GM18951 (cell line): ENCODE data around the gene MBD3.
"Not testable (repeated sequence)": the region's sequence is repeated elsewhere in the genome, so short reads cannot be mapped to it uniquely, and the experiment has no call there.

Experiments
- POLR2A ChIP-seq: IDR thresholded peaks from 4 replicates; pipeline ENCODE4 v1.6.1; 2011; ENCODE audit warnings: mild to moderate bottlenecking; ENCODE audit not compliant: insufficient read length, insufficient read depth; ENCODE audit errors: extremely low read depth
- in situ Hi-C: fragments of 300-500 bp; cut with MboI; formaldehyde crosslinking; loops from one replicate; pipeline ENCODE4 v1.12.0; 2022; ENCODE audit warnings: low sequenced_read_pairs, mixed read lengths, inconsistent platforms; ENCODE audit not compliant: unreplicated experiment

The MBD3 gene, protein sequence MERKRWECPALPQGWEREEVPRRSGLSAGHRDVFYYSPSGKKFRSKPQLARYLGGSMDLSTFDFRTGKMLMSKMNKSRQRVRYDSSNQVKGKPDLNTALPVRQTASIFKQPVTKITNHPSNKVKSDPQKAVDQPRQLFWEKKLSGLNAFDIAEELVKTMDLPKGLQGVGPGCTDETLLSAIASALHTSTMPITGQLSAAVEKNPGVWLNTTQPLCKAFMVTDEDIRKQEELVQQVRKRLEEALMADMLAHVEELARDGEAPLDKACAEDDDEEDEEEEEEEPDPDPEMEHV

GRCh38 chr19:1592755-1593500 is at the start of gene MBD3:
Gene MBD3, minus strand, starts transcription at chr19:1592865. Its CDS starts 234 bp downstream, at chr19:1592631.
- in situ Hi-C loops = no loop called here

GRCh38 chr19:1640893-1641448 is 48.3 kb upstream of the MBD3 start:
- in situ Hi-C loops = not testable (repeated sequence)

More at GRCh38 chr19:1592755-1593500, at the start of gene MBD3:
- peak; percentile 80 for TF ChIP-seq POLR2A

DNA sequence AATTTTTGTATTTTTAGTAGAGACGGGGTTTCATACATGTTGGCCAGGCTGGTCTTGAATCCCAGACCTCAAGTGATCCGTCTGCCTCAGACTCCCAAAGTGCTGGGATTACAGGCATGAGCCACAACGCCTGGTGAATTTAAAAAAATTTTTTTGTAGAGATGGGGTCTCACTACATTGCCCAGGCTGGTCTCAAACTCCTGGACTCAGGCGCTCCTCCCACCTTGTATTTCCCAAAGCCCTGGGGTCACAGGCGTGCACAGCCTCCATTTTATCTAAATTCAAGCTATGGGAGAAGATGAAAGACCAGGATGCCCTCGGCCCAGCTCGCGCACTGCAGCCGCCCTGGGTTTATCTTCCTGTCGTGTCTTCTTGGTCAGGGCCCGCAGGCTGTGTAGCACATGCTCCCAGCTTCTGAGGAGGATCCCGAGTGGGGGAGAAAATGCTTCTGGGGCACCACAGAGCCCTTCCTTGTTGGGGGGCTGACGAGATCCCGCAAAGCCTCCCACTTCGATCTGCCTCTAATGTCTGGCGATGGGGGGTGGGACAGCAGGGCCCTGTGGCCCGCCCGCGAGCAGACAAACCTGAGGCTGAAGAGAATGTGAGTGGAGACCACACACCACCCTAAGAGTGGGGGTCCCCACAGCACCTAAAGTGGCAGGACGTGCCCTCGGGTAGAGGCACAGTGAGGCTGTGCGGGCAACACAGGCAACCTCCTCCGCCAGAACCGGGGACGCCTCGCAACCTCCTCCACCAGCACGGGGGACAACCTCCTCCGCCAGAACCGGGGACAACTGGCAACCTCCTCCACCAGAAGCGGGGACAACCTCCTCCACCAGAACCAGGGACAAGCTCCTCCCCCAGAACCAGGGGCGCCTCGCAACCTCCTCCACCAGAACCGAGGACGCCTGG is 43.9 kb upstream of the MBD3 start:
- no peak for TF ChIP-seq POLR2A
- in situ Hi-C loops = no loop called here

DNA sequence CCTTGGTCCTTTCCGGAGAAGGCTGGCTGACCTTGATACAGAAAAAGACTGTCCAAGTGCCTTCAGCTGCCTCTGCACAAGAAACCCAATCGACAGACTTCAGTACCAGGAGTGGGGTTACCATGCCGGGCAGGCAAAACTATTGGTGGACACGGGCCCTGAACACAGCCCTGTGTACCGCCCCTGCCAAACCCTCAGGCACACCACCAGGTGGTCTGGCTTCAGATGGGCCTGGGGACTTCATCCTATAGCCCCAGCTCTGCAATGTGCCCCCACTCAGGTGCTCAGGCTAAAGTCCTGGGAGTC is 42.2 kb upstream of the MBD3 start:
- in situ Hi-C loops = no loop called here
- no peak for TF ChIP-seq POLR2A

DNA sequence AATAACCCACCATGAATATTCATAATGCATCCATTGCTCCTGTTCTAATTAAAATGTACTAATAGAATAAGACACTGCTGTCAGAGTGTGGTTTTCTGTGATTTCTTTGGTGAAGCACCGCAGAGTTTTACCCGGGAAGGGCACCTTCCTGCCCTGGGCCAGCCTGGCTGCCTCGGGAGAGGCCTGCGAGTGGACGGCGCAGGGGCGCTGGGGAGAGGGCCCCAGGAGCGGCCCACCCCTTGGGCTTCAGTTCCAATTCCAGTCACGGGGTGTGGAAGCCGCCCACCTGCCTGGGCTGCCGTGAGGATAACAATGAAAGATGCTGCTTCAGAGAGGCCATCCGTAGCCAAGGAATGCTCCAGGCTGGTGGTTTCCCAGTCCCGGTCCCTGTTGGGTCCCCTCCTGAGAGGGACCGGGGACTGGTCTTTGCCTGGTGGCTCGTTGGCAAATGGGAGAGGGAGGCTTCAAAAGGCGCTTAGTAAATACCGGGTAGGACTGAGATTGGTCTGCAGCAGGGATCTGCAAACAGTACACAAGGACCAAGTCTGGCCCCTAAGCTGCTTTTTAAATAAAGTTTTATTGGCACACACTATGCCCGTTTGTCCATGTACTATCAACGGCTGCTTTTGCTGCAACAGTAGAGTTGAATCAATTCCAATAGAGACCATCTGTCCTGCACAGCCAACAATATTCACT is 41.7 kb upstream of the MBD3 start:
- in situ Hi-C loops = no loop called here
- TF ChIP-seq POLR2A = no peak

DNA sequence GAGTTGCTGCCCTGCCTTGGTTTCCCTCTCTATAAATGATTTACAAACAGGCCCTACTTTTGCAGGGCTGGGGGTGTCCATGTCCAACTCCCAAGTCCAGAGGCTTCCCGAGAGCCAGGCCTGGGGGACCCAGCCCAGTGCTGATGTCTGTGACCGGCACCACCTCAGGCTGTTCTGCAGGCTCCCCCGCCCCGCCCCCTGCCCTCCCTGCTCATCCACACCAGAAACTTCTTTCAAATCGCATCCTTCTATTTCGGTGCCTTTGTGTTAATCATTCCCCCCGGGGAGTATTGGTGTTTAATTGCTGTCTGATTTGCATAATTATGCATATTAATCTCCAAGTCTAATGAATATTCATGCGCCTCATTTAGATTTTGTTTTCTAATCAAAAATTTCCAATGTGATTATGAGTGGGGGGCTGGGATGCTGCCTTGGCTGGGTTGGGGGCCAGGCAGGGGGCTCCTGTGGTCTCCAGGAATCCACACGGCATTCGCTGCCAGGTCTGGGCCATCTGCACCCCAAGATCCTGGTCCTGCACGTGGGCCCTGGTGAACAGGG is 40.7 kb upstream of the MBD3 start:
- in situ Hi-C loops = no loop called here
- TF ChIP-seq POLR2A = no peak

- no peak for TF ChIP-seq POLR2A
- in situ Hi-C loops = no loop called here
Observed at GRCh38 chr19:1632462-1633268, 40.0 kb upstream of the MBD3 start.

DNA sequence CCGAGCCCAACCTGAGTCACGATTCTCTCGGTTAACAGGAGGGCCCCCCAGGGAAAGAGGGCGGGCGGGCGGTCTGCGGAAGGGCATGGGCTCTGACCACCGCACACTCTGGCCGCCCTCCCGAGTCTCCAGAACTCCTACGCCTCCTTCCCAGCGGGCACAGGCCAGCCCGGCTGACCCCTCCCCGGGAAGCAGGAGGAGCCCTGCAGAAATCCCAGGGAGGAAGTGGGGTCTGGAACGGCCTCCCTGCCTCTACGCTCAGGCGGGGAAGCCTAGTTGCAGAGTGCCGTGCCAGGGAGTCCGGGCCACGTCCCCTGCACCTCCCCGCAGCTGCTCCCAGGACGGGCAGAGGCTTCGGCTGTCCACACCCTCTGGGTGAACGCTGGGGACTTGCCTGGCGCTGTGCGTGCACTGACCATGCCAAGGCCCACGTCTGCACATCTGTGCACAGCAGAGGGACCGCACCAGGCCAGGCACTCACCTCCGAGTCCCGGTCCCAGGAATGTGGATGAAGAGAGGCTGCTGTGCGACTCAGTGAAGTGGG is 39.0 kb upstream of the MBD3 start:
- TF ChIP-seq POLR2A = no peak
- in situ Hi-C loops = no loop called here

GRCh38 chr19:1630811-1631210 is 38.1 kb upstream of the MBD3 start:
- in situ Hi-C loops = no loop called here
- peak; percentile 8 for TF ChIP-seq POLR2A

GRCh38 chr19:1630012-1630411 is 37.3 kb upstream of the MBD3 start:
- TF ChIP-seq POLR2A = peak; percentile 10
- in situ Hi-C loops = no loop called here

DNA sequence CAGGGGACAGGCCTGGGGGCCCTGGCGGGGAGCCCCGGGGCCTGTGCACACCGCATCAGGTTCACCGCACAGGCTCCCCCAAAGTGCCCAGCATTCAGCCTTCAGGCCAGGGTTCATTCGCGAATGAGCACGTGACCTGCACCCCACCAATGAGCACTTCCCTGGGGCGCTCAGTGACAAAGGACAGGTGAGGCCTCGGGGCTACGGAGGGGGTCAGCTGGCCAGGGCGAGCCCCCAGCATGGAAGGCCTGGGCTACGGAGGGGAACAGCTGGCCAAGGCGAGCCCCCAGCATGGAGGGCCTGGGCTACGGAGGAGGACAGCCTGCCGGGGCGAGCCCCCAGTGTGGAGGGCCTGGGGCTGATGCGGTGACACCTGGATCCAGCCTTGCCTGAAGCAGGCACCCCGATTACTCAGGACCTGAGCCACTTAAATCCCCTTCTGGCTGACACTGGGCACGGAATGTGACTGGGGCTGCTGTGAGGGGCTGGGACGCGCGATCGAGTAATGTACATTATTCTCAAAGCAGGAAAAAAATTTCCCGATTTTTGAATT is 36.7 kb upstream of the MBD3 start:
- in situ Hi-C loops = no loop called here
- no peak for TF ChIP-seq POLR2A
